HEK293T (cell line): Measurements from ENCODE around the gene GREM1.

Experiments
- CTCF ChIA-PET: fragments of 350-600 bp; formaldehyde crosslinking; extraction: SDS; loops from one replicate; lab custom pipeline; 2021; ENCODE audit warnings: antibody characterized with exemption, inconsistent platforms; lab: Yijun Ruan, JAX
- POLR2A ChIA-PET: fragments of 350-600 bp; formaldehyde crosslinking; extraction: SDS; loops from one replicate; lab custom pipeline; 2020; ENCODE audit warnings: antibody characterized with exemption, inconsistent platforms; lab: Yijun Ruan, JAX
- DNase-seq: peaks from one replicate; pipeline ENCODE4 v3.0.0; 2012; ENCODE audit warnings: mixed read lengths; ENCODE audit errors: extremely low spot score
- ARNT ChIP-seq: fragments of 450-650 bp; IDR thresholded peaks from 2 replicates; pipeline ENCODE4 v1.6.1; 2017; ENCODE audit warnings: mild to moderate bottlenecking
- BHLHE40 ChIP-seq: fragments of 450-650 bp; IDR thresholded peaks from 2 replicates; pipeline ENCODE4 v1.6.1; 2016; ENCODE audit warnings: mild to moderate bottlenecking, moderate library complexity, borderline replicate concordance
- CTBP1 ChIP-seq: fragments of 450-650 bp; IDR thresholded peaks from 2 replicates; pipeline ENCODE4 v1.6.1; 2016; ENCODE audit warnings: borderline replicate concordance
- ELF4 ChIP-seq: fragments of 450-650 bp; IDR thresholded peaks from 2 replicates; pipeline ENCODE4 v1.6.1; 2017; ENCODE audit warnings: antibody characterized with exemption
- FOXA1 ChIP-seq: fragments of 450-650 bp; IDR thresholded peaks from 2 replicates; pipeline ENCODE4 v1.6.1; 2016; ENCODE audit warnings: mild to moderate bottlenecking
- FOXK2 ChIP-seq: fragments of 450-650 bp; IDR thresholded peaks from 2 replicates; pipeline ENCODE4 v1.6.1; 2016; ENCODE audit warnings: mild to moderate bottlenecking
- FOXM1 ChIP-seq: fragments of 450-650 bp; IDR thresholded peaks from 2 replicates; pipeline ENCODE4 v1.6.1; 2017; ENCODE audit warnings: mild to moderate bottlenecking, borderline replicate concordance
- HDGF ChIP-seq: fragments of 450-650 bp; IDR thresholded peaks from 2 replicates; pipeline ENCODE4 v1.6.1; 2017; ENCODE audit warnings: antibody characterized with exemption, borderline replicate concordance
- L3MBTL2 ChIP-seq: fragments of 450-650 bp; conservative IDR thresholded peaks from 2 replicates; pipeline ENCODE4 v1.6.1; 2016; ENCODE audit warnings: mild to moderate bottlenecking
- LEF1 ChIP-seq: fragments of 450-650 bp; IDR thresholded peaks from 2 replicates; pipeline ENCODE4 v1.6.1; 2017; ENCODE audit warnings: mild to moderate bottlenecking, borderline replicate concordance
- NFRKB ChIP-seq: fragments of 450-650 bp; IDR thresholded peaks from 2 replicates; pipeline ENCODE4 v1.6.1; 2016; ENCODE audit warnings: mild to moderate bottlenecking, moderate library complexity
- PKNOX1 ChIP-seq: fragments of 450-650 bp; IDR thresholded peaks from 2 replicates; pipeline ENCODE4 v1.6.1; 2016
- SP1 ChIP-seq: fragments of 450-650 bp; IDR thresholded peaks from 2 replicates; pipeline ENCODE4 v1.6.1; 2017
- SUZ12 ChIP-seq: fragments of 450-650 bp; IDR thresholded peaks from 2 replicates; pipeline ENCODE4 v1.6.1; 2016; ENCODE audit warnings: mild to moderate bottlenecking
- TARDBP ChIP-seq: fragments of 450-650 bp; IDR thresholded peaks from 2 replicates; pipeline ENCODE4 v1.6.1; 2016
- ZNF384 ChIP-seq: fragments of 450-650 bp; IDR thresholded peaks from 2 replicates; pipeline ENCODE4 v1.6.1; 2016

Gene GREM1

GRCh38 chr15:32718227-32718820, 520 bp downstream of the GREM1 start:
- TF ChIP-seq NFRKB (no peak), ARNT (no peak), LEF1 (no peak), CTBP1 (no peak), HDGF (no peak), ELF4 (no peak), PKNOX1 (no peak), TARDBP (no peak), FOXM1 (no peak), BHLHE40 (no peak), FOXA1 (no peak), SUZ12 (no peak), L3MBTL2 (no peak), FOXK2 (no peak)
- CTCF ChIA-PET, result no interaction called here
- POLR2A ChIA-PET, result no interaction called here
- no peak for DNase-seq

- TF ChIP-seq PKNOX1, result no peak
- no peak for TF ChIP-seq ZNF384
- no peak for TF ChIP-seq ARNT
- no peak for TF ChIP-seq FOXA1
- TF ChIP-seq BHLHE40, result no peak
- TF ChIP-seq FOXK2, result no peak
- no peak for TF ChIP-seq TARDBP
- TF ChIP-seq L3MBTL2, result no peak
- no peak for TF ChIP-seq SUZ12
- no peak for TF ChIP-seq HDGF
- no peak for TF ChIP-seq FOXM1
- TF ChIP-seq LEF1, result no peak
- no peak for TF ChIP-seq ELF4
- TF ChIP-seq CTBP1, result no peak
- no peak for TF ChIP-seq NFRKB
- TF ChIP-seq SP1, result no peak
- DNase-seq, result no peak
- ChIA-PET POLR2A (no interaction called here), CTCF (no interaction called here)
Measured at GRCh38 chr15:32718821-32719716, 1.3 kb downstream of the GREM1 start.

- ChIA-PET CTCF (interaction anchor here (0.6 kb wide), 1 partner anchor 111 kb away, joined by 3 read pairs; no protein-coding TSS in a partner anchor), POLR2A (no interaction called here)
- DNase-seq, result no peak
- TF ChIP-seq TARDBP, result no peak
- no peak for TF ChIP-seq HDGF
Measured at GRCh38 chr15:32721596-32721995, 3.8 kb downstream of the GREM1 start.

GRCh38 chr15:32722136-32722535, 4.3 kb downstream of the GREM1 start:
- ChIA-PET CTCF (no interaction called here), POLR2A (interaction anchor here (0.6 kb wide), 1 partner anchor 10 kb away, joined by 3 read pairs; no protein-coding TSS in a partner anchor)
- no peak for TF ChIP-seq FOXA1
- TF ChIP-seq FOXM1, result no peak
- no peak for TF ChIP-seq ELF4
- no peak for TF ChIP-seq BHLHE40
- TF ChIP-seq SP1, result no peak
- TF ChIP-seq HDGF, result no peak
- no peak for TF ChIP-seq TARDBP
- TF ChIP-seq ZNF384, result no peak
- no peak for DNase-seq

GRCh38 chr15:32723171-32723948, 5.6 kb downstream of the GREM1 start:
- CTCF ChIA-PET, result interaction anchor here (0.7 kb wide), 1 partner anchor 20 kb away, joined by 3 read pairs; no protein-coding TSS in a partner anchor
- TF ChIP-seq PKNOX1 (no peak), FOXK2 (no peak), HDGF (no peak), ZNF384 (no peak), TARDBP (no peak), FOXA1 (no peak), BHLHE40 (no peak), NFRKB (no peak), CTBP1 (no peak), LEF1 (no peak), L3MBTL2 (no peak), SP1 (no peak)
- POLR2A ChIA-PET, result no interaction called here

More at GRCh38 chr15:32723171-32723948, 5.6 kb downstream of the GREM1 start:
- no peak for DNase-seq
